SK-N-SH (cell line): Measurements from ENCODE around the gene BBS2.

Experiments used
- CHD2 ChIP-seq: fragments of 150-350 bp; IDR thresholded peaks from 2 replicates; pipeline ENCODE4 v1.6.1; 2018; ENCODE audit warnings: low read length; ENCODE audit not compliant: partially characterized antibody
- CTCF ChIP-seq: fragments of 200-600 bp; sonication (generic); IDR thresholded peaks from 2 replicates; pipeline ENCODE4 v1.6.1; 2017; ENCODE audit warnings: antibody characterized with exemption, mild to moderate bottlenecking, moderate library complexity
- ELF1 ChIP-seq: IDR thresholded peaks from 2 replicates; pipeline ENCODE4 v1.4.0; 2012
- EP300 ChIP-seq, 2 experiments: IDR thresholded peaks; 2 replicates each; pipeline versions ENCODE4 v1.4.0 to v1.6.1; 2012; ENCODE audit warnings: borderline replicate concordance in 1 of 2, low read depth in 1 of 2, low read length in 1 of 2
- EZH2phosphoT487 ChIP-seq: fragments of 200-600 bp; sonication (generic); IDR thresholded peaks from 2 replicates; pipeline ENCODE4 v1.6.1; 2017; ENCODE audit warnings: low read depth, mixed run types, mild to moderate bottlenecking, antibody characterized with exemption, moderate library complexity, borderline replicate concordance
- FOXM1 ChIP-seq: IDR thresholded peaks from 2 replicates; pipeline ENCODE4 v1.4.0; 2012; ENCODE audit warnings: low read depth, mild to moderate bottlenecking
- GABPA ChIP-seq: IDR thresholded peaks from 2 replicates; pipeline ENCODE4 v1.4.0; 2012; ENCODE audit warnings: low read depth, mild to moderate bottlenecking
- MXI1 ChIP-seq: IDR thresholded peaks from 2 replicates; pipeline ENCODE4 v1.6.1; 2012; ENCODE audit warnings: mild to moderate bottlenecking, low read depth, low read length, improper control_type of control experiment
- RAD21 ChIP-seq: IDR thresholded peaks from 2 replicates; pipeline ENCODE4 v1.6.1; 2012; ENCODE audit warnings: mild to moderate bottlenecking, low read length
- SIN3A ChIP-seq: IDR thresholded peaks from 2 replicates; pipeline ENCODE4 v1.6.1; 2012; ENCODE audit warnings: low read depth, mild to moderate bottlenecking, low read length, moderate library complexity, borderline replicate concordance
- TAF1 ChIP-seq: IDR thresholded peaks from 2 replicates; pipeline ENCODE4 v1.6.1; 2012; ENCODE audit warnings: low read depth, mild to moderate bottlenecking, low read length, moderate library complexity, borderline replicate concordance
- USF2 ChIP-seq: fragments of 150-350 bp; IDR thresholded peaks from 2 replicates; pipeline ENCODE4 v1.6.1; 2017; ENCODE audit warnings: antibody characterized with exemption, low read length, low read depth, borderline replicate concordance
- YY1 ChIP-seq: IDR thresholded peaks from 2 replicates; pipeline ENCODE4 v1.4.0; 2012; ENCODE audit warnings: low read depth, mild to moderate bottlenecking
- ZBTB33 ChIP-seq: IDR thresholded peaks from 2 replicates; pipeline ENCODE4 v1.4.0; 2012; ENCODE audit warnings: low read depth, borderline replicate concordance

- TF ChIP-seq TAF1 (no peak), CTCF (no peak), EZH2phosphoT487 (no peak), GABPA (no peak), ELF1 (no peak), USF2 (no peak), ZBTB33 (no peak), FOXM1 (no peak), YY1 (no peak), SIN3A (no peak), RAD21 (no peak), EP300 (IDR thresholded peaks at IDR 0.05; ENCODE audit: borderline replicate concordance in 1 of 2, low read depth in 1 of 2, low read length in 1 of 2) (no peak), MXI1 (no peak), CHD2 (no peak)
Observed at GRCh38 chr16:56518425-56518824, 1.4 kb downstream of the BBS2 start.
